ENCODE measurements around the gene SDHC. TPM values are rescaled to one million over a fixed set of nuclear protein-coding genes. Genes with fewer than 3 reads are reported as not detected.

SDHC gene
- total and polyA plus RNA-seq, 2 of the 13 experiments (the other 11 are each of a cell fraction or from before 2014, with no cell fraction given): 27.1 to 229 TPM

DNA sequence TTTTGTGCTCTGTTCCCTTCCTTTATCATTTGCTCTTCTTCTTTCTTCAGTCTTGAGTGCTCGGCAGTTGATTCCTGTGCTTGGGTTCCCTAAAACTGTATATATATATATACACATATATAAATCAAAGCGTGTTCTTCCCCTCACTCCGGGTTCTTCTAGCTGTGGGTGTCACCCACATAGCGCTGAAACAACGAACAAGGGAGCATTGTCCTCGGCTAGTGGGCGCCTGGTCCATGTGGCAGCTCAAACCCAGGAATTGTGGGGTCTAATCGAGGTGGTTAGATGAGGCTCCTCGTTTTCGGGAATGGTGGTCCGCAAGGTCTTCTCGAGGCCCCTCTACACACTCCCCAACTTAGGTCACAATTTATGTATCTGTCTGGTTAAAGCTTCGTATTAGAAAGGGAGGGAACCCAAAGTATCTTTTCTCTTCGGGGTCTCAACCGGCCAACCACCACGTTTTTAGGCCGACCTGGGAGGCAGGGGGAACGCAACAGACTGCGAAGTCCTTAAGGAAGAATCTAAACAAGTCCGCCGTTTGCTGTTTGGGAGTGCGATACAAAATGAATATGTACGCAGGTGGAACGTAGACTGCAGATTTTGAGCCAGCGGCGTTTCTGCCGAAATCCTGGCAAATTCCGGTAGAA, 504 bp upstream of the SDHC start (continued):
- TF ChIP-seq ZNF687 (CRISPR knock-in tag; IDR thresholded peaks at IDR 0.05): no peak
- TF ChIP-seq POLR2A (IDR thresholded peaks at IDR 0.05; ENCODE audit: insufficient read depth in 1 of 2, low read depth in 2 of 2, low read length in 2 of 2): no peak
- no peak for TF ChIP-seq PTBP1 (IDR thresholded peaks at IDR 0.05; ENCODE audit: low read depth, low read length, poor library complexity, severe bottlenecking)
- no peak for TF ChIP-seq ZSCAN22 (CRISPR knock-in tag; IDR thresholded peaks at IDR 0.05)
- no peak for TF ChIP-seq ZNF260 (CRISPR knock-in tag; IDR thresholded peaks at IDR 0.05; ENCODE audit: borderline replicate concordance, low read depth)
- no peak for TF ChIP-seq KMT2A (CRISPR knock-in tag; IDR thresholded peaks at IDR 0.05)
- no peak for TF ChIP-seq ZMAT3 (CRISPR knock-in tag; conservative IDR thresholded peaks at IDR 0.05)
- TF ChIP-seq ZBTB8A (CRISPR knock-in tag; IDR thresholded peaks at IDR 0.05; ENCODE audit: borderline replicate concordance, low read depth): no peak
- no peak for TF ChIP-seq ZNF34 (CRISPR knock-in tag; IDR thresholded peaks at IDR 0.05; ENCODE audit: borderline replicate concordance)
- no peak for TF ChIP-seq ZNF263 (CRISPR knock-in tag; IDR thresholded peaks at IDR 0.05)
- no peak for TF ChIP-seq ZNF207 (IDR thresholded peaks at IDR 0.05; ENCODE audit: borderline replicate concordance)
- 0 out of 2 replicates have a peak, but pooled peaks have one; percentile 2 for TF ChIP-seq BRCA1 (CRISPR knock-in tag; IDR thresholded peaks at IDR 0.05)
- TF ChIP-seq, protein P1, sequence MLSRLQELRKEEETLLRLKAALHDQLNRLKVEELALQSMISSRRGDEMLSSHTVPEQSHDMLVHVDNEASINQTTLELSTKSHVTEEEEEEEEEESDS (CRISPR knock-in tag; IDR thresholded peaks at IDR 0.05; ENCODE audit: borderline replicate concordance): 0 out of 2 replicates have a peak, but pooled peaks have one; percentile 2
- TF ChIP-seq, protein P2, sequence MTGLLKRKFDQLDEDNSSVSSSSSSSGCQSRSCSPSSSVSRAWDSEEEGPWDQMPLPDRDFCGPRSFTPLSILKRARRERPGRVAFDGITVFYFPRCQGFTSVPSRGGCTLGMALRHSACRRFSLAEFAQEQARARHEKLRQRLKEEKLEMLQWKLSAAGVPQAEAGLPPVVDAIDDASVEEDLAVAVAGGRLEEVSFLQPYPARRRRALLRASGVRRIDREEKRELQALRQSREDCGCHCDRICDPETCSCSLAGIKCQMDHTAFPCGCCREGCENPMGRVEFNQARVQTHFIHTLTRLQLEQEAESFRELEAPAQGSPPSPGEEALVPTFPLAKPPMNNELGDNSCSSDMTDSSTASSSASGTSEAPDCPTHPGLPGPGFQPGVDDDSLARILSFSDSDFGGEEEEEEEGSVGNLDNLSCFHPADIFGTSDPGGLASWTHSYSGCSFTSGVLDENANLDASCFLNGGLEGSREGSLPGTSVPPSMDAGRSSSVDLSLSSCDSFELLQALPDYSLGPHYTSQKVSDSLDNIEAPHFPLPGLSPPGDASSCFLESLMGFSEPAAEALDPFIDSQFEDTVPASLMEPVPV (CRISPR knock-in tag; IDR thresholded peaks at IDR 0.05): 0 out of 2 replicates have a peak, but pooled peaks have one; percentile 39
- TF ChIP-seq ZNF703 (CRISPR knock-in tag; IDR thresholded peaks at IDR 0.05; ENCODE audit: borderline replicate concordance): 0 out of 2 replicates have a peak, but pooled peaks have one; percentile 56
- TF ChIP-seq, protein P3, sequence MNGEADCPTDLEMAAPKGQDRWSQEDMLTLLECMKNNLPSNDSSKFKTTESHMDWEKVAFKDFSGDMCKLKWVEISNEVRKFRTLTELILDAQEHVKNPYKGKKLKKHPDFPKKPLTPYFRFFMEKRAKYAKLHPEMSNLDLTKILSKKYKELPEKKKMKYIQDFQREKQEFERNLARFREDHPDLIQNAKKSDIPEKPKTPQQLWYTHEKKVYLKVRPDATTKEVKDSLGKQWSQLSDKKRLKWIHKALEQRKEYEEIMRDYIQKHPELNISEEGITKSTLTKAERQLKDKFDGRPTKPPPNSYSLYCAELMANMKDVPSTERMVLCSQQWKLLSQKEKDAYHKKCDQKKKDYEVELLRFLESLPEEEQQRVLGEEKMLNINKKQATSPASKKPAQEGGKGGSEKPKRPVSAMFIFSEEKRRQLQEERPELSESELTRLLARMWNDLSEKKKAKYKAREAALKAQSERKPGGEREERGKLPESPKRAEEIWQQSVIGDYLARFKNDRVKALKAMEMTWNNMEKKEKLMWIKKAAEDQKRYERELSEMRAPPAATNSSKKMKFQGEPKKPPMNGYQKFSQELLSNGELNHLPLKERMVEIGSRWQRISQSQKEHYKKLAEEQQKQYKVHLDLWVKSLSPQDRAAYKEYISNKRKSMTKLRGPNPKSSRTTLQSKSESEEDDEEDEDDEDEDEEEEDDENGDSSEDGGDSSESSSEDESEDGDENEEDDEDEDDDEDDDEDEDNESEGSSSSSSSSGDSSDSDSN (CRISPR knock-in tag; IDR thresholded peaks at IDR 0.05): no peak
- TF ChIP-seq TFDP1 (CRISPR knock-in tag; IDR thresholded peaks at IDR 0.05; ENCODE audit: borderline replicate concordance): peak; percentile 13; the same call in 1 of the 2 replicates
- TF ChIP-seq ZNF879 (CRISPR knock-in tag; IDR thresholded peaks at IDR 0.05): no peak
- no peak for TF ChIP-seq ZFP41 (CRISPR knock-in tag; IDR thresholded peaks at IDR 0.05; ENCODE audit: borderline replicate concordance)
- TF ChIP-seq ZNF577 (CRISPR knock-in tag; IDR thresholded peaks at IDR 0.05; ENCODE audit: borderline replicate concordance, low read depth): no peak
